Measurements from ENCODE around the gene PYURF.

DNA sequence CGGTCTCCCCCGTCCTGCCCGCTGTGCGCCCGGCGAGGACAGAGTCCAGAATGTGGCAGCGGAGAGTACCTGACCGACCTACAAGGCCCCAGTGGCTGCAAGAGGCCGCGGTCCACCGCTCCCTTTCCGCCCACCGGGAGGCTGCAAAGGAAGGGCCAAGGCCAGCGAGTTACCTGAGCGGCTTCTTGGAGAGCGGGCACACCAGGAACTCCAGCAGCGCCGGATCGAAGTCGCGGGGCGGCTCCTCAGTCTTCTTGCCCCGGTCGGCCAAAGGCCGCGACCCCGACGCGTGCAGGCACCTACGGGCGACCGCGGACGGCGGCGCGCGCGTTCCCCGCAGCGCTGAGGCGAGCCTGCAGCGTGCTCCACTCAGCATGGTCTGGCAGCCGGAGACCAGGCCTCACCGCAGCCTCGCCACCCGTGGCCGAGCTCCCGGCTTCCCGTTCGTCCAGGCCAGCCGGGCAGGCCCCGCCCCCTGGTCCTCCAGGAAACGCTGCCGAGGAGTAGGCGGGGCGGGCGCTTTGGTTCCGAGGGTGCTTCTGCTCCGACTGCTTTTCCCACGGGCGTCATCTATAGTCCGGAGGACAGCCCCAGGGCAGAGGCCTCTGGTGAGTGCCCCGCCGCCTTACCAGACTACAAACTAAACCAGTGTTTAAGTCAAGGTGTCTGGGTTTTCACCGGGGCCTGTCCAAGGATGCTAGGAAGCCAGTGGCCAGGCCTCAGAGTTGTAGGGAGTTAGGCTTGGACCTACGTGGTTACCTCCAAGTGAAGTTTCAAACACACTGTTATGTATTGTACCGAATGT lies at the start of gene PYURF:
- TF ChIP-seq, protein P1, sequence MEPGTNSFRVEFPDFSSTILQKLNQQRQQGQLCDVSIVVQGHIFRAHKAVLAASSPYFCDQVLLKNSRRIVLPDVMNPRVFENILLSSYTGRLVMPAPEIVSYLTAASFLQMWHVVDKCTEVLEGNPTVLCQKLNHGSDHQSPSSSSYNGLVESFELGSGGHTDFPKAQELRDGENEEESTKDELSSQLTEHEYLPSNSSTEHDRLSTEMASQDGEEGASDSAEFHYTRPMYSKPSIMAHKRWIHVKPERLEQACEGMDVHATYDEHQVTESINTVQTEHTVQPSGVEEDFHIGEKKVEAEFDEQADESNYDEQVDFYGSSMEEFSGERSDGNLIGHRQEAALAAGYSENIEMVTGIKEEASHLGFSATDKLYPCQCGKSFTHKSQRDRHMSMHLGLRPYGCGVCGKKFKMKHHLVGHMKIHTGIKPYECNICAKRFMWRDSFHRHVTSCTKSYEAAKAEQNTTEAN (CRISPR knock-in tag; IDR thresholded peaks at IDR 0.05) = peak; percentile 89
- peak; percentile 66; the same call in 1 of the 2 replicates for TF ChIP-seq NR2C2 (CRISPR knock-in tag; IDR thresholded peaks at IDR 0.05)
- TF ChIP-seq, protein P2, sequence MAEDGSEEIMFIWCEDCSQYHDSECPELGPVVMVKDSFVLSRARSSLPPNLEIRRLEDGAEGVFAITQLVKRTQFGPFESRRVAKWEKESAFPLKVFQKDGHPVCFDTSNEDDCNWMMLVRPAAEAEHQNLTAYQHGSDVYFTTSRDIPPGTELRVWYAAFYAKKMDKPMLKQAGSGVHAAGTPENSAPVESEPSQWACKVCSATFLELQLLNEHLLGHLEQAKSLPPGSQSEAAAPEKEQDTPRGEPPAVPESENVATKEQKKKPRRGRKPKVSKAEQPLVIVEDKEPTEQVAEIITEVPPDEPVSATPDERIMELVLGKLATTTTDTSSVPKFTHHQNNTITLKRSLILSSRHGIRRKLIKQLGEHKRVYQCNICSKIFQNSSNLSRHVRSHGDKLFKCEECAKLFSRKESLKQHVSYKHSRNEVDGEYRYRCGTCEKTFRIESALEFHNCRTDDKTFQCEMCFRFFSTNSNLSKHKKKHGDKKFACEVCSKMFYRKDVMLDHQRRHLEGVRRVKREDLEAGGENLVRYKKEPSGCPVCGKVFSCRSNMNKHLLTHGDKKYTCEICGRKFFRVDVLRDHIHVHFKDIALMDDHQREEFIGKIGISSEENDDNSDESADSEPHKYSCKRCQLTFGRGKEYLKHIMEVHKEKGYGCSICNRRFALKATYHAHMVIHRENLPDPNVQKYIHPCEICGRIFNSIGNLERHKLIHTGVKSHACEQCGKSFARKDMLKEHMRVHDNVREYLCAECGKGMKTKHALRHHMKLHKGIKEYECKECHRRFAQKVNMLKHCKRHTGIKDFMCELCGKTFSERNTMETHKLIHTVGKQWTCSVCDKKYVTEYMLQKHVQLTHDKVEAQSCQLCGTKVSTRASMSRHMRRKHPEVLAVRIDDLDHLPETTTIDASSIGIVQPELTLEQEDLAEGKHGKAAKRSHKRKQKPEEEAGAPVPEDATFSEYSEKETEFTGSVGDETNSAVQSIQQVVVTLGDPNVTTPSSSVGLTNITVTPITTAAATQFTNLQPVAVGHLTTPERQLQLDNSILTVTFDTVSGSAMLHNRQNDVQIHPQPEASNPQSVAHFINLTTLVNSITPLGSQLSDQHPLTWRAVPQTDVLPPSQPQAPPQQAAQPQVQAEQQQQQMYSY (CRISPR knock-in tag; IDR thresholded peaks at IDR 0.05) = peak; percentile 42; the same call in 1 of the 2 replicates
- TF ChIP-seq, protein P3, sequence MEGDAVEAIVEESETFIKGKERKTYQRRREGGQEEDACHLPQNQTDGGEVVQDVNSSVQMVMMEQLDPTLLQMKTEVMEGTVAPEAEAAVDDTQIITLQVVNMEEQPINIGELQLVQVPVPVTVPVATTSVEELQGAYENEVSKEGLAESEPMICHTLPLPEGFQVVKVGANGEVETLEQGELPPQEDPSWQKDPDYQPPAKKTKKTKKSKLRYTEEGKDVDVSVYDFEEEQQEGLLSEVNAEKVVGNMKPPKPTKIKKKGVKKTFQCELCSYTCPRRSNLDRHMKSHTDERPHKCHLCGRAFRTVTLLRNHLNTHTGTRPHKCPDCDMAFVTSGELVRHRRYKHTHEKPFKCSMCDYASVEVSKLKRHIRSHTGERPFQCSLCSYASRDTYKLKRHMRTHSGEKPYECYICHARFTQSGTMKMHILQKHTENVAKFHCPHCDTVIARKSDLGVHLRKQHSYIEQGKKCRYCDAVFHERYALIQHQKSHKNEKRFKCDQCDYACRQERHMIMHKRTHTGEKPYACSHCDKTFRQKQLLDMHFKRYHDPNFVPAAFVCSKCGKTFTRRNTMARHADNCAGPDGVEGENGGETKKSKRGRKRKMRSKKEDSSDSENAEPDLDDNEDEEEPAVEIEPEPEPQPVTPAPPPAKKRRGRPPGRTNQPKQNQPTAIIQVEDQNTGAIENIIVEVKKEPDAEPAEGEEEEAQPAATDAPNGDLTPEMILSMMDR (IDR thresholded peaks at IDR 0.05) = no peak
- peak; percentile 64; the same call in 1 of the 2 replicates for TF ChIP-seq E2F4 (CRISPR knock-in tag; IDR thresholded peaks at IDR 0.05; ENCODE audit: borderline replicate concordance, low read depth)
- no peak for TF ChIP-seq NFATC4 (CRISPR knock-in tag; IDR thresholded peaks at IDR 0.05)
- TF ChIP-seq ZNF416 (CRISPR knock-in tag; IDR thresholded peaks at IDR 0.05) = no peak
- no peak for TF ChIP-seq ZNF423 (CRISPR knock-in tag; IDR thresholded peaks at IDR 0.05)
- TF ChIP-seq JUN (CRISPR knock-in tag; IDR thresholded peaks at IDR 0.05) = peak; percentile 94
- peak; percentile 87 for TF ChIP-seq ZNF281 (CRISPR knock-in tag; IDR thresholded peaks at IDR 0.05)

Data from WTC11 (cell line).